GOT3 (cell line): ENCODE results near the gene SORCS3.

Experiments used
- DNase-seq: peaks from one replicate; lab custom pipeline; 2025; ENCODE audit warnings: mixed read lengths; lab: John Stamatoyannopoulos, UW

Gene SORCS3

GRCh38 chr10:105187243-105187642 lies 546.2 kb downstream of the SORCS3 start:
- DNase-seq: no peak

- DNase-seq: no peak
Measured at GRCh38 chr10:105188737-105189462, 547.8 kb downstream of the SORCS3 start.

- DNase-seq: no peak
Measured at GRCh38 chr10:105189463-105189800, 548.3 kb downstream of the SORCS3 start.

- no peak for DNase-seq
Measured at GRCh38 chr10:105192146-105192545, 551.1 kb downstream of the SORCS3 start.

GRCh38 chr10:105192861-105193260 lies 551.8 kb downstream of the SORCS3 start:
- no peak for DNase-seq

GRCh38 chr10:105195831-105196230 lies 554.7 kb downstream of the SORCS3 start:
- no peak for DNase-seq

- no peak for DNase-seq
Measured at GRCh38 chr10:105197598-105198364, 556.7 kb downstream of the SORCS3 start.

- DNase-seq: no peak
Measured at GRCh38 chr10:105206616-105207015, 565.5 kb downstream of the SORCS3 start.

- no peak for DNase-seq
Measured at GRCh38 chr10:105207476-105207995, 566.4 kb downstream of the SORCS3 start.

GRCh38 chr10:105210546-105210945 lies 569.5 kb downstream of the SORCS3 start:
- no peak for DNase-seq

- no peak for DNase-seq
Measured at GRCh38 chr10:105237685-105238084, 596.6 kb downstream of the SORCS3 start.

GRCh38 chr10:105239311-105240219 lies 598.5 kb downstream of the SORCS3 start:
- no peak for DNase-seq

GRCh38 chr10:105241254-105241653 lies 600.2 kb downstream of the SORCS3 start:
- DNase-seq: no peak

- DNase-seq: no peak
Measured at GRCh38 chr10:105243381-105243780, 602.3 kb downstream of the SORCS3 start.

GRCh38 chr10:105243825-105244224 lies 602.7 kb downstream of the SORCS3 start:
- no peak for DNase-seq

GRCh38 chr10:105247831-105248499 lies 606.9 kb downstream of the SORCS3 start:
- no peak for DNase-seq

GRCh38 chr10:105252911-105253310 lies 611.8 kb downstream of the SORCS3 start:
- no peak for DNase-seq

GRCh38 chr10:105253515-105254212 lies 612.6 kb downstream of the SORCS3 start:
- DNase-seq: no peak

- no peak for DNase-seq
Measured at GRCh38 chr10:105258036-105258673, 617.1 kb downstream of the SORCS3 start.

- DNase-seq: no peak
Measured at GRCh38 chr10:105258674-105259065, 617.6 kb downstream of the SORCS3 start.

- no peak for DNase-seq
Measured at GRCh38 chr10:105259201-105259600, 618.1 kb downstream of the SORCS3 start.
